A673 (cell line): Measurements from ENCODE around the gene NGDN. TPM values are rescaled to one million over a fixed set of nuclear protein-coding genes. Genes with fewer than 3 reads are reported as not detected.
A peak's percentile ranks its signal among the peaks of the same experiment; 100 is the strongest.

Experiments used
- BruUV-seq: library from RNA; stranded (reverse); fragments of 400-500 nt; replicated peaks from 2 replicates; lab custom pipeline; 2021; lab: Mats Ljungman, UMichigan
- CTCF ChIA-PET: fragments of 300-600 bp; sonication (Branson Sonifier 250); formaldehyde crosslinking; loops from one replicate; lab custom pipeline; 2022; ENCODE audit warnings: antibody characterized with exemption; lab: Charles Lee
- POLR2A ChIA-PET: fragments of 300-600 bp; sonication (Branson Sonifier 250); formaldehyde crosslinking; loops from one replicate; lab custom pipeline; 2022; ENCODE audit warnings: antibody characterized with exemption; ENCODE audit not compliant: low non-redundant PET; lab: Charles Lee
- DNase-seq: peaks from one replicate; pipeline ENCODE4 v3.0.0-alpha.2; 2015; ENCODE audit warnings: low spot score
- H3K27ac ChIP-seq: fragments of 200-600 bp; sonication (generic); 2 replicates; pipeline ENCODE4 v1.5.1; 2016; ENCODE audit warnings: mixed run types, low read depth, mild to moderate bottlenecking, mixed read lengths, antibody characterized with exemption, low read length; ENCODE audit not compliant: poor library complexity, severe bottlenecking
- H3K27me3 ChIP-seq: fragments of 200-600 bp; sonication (generic); replicated peaks from 2 replicates; pipeline ENCODE4 v1.6.1; 2017; ENCODE audit warnings: mixed run types, low read depth, mild to moderate bottlenecking, mixed read lengths, antibody characterized with exemption, low read length; ENCODE audit not compliant: insufficient read depth, poor library complexity
- H3K36me3 ChIP-seq: fragments of 200-600 bp; sonication (generic); 2 replicates; pipeline ENCODE4 v1.6.1; 2016; ENCODE audit warnings: mixed run types, mild to moderate bottlenecking, mixed read lengths, antibody characterized with exemption, low read length; ENCODE audit not compliant: insufficient read depth, poor library complexity, severe bottlenecking
- H3K4me1 ChIP-seq: fragments of 200-600 bp; sonication (generic); 2 replicates; pipeline ENCODE4 v1.6.1; 2017; ENCODE audit warnings: mixed run types, mild to moderate bottlenecking, mixed read lengths, antibody characterized with exemption, low read length; ENCODE audit not compliant: insufficient read depth, poor library complexity, severe bottlenecking
- H3K4me3 ChIP-seq: fragments of 200-600 bp; sonication (generic); 2 replicates; pipeline ENCODE4 v1.5.1; 2016; ENCODE audit warnings: low read depth, mixed run types, mild to moderate bottlenecking, mixed read lengths, low read length; ENCODE audit not compliant: poor library complexity, severe bottlenecking
- H3K9me3 ChIP-seq: fragments of 200-600 bp; sonication (generic); 2 replicates; pipeline ENCODE4 v1.6.1; 2016; ENCODE audit warnings: mixed run types, low read depth, mild to moderate bottlenecking, mixed read lengths, antibody characterized with exemption, low read length; ENCODE audit not compliant: poor library complexity, severe bottlenecking
- EZH2 ChIP-seq: fragments of 200-600 bp; sonication (generic); IDR thresholded peaks from 2 replicates; pipeline ENCODE4 v1.6.1; 2017; ENCODE audit warnings: borderline replicate concordance, low read depth, mild to moderate bottlenecking, mixed read lengths, antibody characterized with exemption, low read length; ENCODE audit not compliant: poor library complexity, severe bottlenecking
- intact Hi-C: fragments of 100-400 bp; cut with micrococcal nuclease; formaldehyde crosslinking; loops from one replicate; pipeline ENCODE4 v1.10.0; 2022; ENCODE audit not compliant: unreplicated experiment
- total RNA-seq: library from RNA; stranded (reverse); gene quantifications from 2 replicates; pipeline ENCODE4 v1.2.3, GENCODE V29; 2021
- TF ChIP-seq, protein P1 (sequence below): fragments of 300-800, 200-600 bp; sonication (generic); conservative IDR thresholded peaks from 2 replicates; pipeline ENCODE4 v1.5.1; 2017; ENCODE audit warnings: low read depth, mild to moderate bottlenecking, antibody characterized with exemption, low read length, moderate library complexity, mixed read lengths

The NGDN gene
- total RNA-seq, 1 experiment from 2014 or later: 71.2 TPM

DNA sequence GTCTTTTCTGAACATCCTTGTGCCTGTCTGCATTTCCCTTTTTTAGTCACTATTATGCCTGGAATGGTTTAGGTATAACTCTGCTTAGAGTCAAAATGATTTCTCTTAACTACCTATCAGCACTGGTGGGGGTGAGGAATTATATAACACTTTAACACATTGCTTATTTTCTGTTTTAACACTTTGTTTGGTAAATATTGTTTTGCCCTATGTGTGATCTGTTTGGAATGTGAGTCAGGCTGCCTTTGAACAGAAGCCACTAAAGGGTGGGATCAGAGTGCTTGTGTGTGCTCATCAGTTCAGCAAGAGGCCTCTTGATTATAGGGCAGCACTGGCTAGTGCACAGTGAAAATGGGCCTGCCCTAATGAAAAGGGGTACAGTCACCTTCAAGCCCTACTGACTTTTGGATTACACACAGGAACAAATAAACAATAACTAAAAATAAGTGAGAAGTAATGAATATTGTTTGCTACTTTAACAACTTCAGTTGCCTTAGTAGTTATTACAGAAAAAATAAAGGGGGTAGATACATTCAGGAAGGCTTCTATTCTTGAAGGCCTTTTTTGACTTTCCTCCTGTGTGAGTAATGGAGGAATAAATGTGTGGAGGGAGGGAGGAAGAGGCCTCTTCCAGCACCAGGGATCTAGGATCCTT, 23.2 kb downstream of the NGDN start:
- Histone ChIP-seq H3K27ac (no peak overlapping the region), H3K4me1 (no peaks in the 10 kb centered on the region), H3K36me3 (no peaks in the 10 kb centered on the region), H3K4me3 (no peak overlapping the region), H3K9me3 (no peaks in the 10 kb centered on the region), H3K27me3 (no peaks in the 10 kb centered on the region)
- no peak for DNase-seq
- TF ChIP-seq EZH2: no peak
- TF ChIP-seq, protein P1, sequence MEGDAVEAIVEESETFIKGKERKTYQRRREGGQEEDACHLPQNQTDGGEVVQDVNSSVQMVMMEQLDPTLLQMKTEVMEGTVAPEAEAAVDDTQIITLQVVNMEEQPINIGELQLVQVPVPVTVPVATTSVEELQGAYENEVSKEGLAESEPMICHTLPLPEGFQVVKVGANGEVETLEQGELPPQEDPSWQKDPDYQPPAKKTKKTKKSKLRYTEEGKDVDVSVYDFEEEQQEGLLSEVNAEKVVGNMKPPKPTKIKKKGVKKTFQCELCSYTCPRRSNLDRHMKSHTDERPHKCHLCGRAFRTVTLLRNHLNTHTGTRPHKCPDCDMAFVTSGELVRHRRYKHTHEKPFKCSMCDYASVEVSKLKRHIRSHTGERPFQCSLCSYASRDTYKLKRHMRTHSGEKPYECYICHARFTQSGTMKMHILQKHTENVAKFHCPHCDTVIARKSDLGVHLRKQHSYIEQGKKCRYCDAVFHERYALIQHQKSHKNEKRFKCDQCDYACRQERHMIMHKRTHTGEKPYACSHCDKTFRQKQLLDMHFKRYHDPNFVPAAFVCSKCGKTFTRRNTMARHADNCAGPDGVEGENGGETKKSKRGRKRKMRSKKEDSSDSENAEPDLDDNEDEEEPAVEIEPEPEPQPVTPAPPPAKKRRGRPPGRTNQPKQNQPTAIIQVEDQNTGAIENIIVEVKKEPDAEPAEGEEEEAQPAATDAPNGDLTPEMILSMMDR: no peak
- intact Hi-C loops: no loop called here
- CTCF ChIA-PET: no interaction called here
- POLR2A ChIA-PET: no interaction called here
- BruUV-seq: no TSS peak

DNA sequence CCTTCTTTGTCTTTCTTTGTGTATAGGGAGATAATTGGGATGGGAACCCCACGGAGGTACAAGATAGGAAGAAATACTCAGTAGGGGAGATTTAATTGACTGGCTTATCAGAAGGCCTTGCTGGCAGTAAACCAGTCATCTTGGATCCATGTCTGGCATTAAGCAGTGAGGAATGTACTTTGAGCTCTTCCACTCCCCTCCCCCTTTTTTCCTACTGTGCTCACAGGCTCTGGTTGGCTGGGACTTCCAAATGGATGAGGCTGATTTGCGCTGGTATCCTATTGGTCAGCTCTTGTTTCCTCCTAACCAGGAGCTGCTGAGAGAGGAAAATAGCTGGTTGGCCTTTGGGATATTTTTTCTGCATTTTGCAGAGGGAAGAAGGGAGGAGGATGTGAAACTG, 24.7 kb downstream of the NGDN start:
- no peaks in the 10 kb centered on the region for H3K9me3 ChIP-seq
- no TSS peak for BruUV-seq
- H3K27ac ChIP-seq: no peak overlapping the region
- no peak overlapping the region for H3K4me3 ChIP-seq
- H3K27me3 ChIP-seq: no peaks in the 10 kb centered on the region
- TF ChIP-seq, protein P1: no peak
- no peak for TF ChIP-seq EZH2
- H3K36me3 ChIP-seq: no peaks in the 10 kb centered on the region
- intact Hi-C loops: no loop called here
- CTCF ChIA-PET: interaction anchor here (0.6 kb wide), 1 partner anchor 15 kb away, joined by 3 read pairs; no protein-coding TSS in a partner anchor
- POLR2A ChIA-PET: no interaction called here
- DNase-seq: peak; percentile 69
- no peaks in the 10 kb centered on the region for H3K4me1 ChIP-seq

DNA sequence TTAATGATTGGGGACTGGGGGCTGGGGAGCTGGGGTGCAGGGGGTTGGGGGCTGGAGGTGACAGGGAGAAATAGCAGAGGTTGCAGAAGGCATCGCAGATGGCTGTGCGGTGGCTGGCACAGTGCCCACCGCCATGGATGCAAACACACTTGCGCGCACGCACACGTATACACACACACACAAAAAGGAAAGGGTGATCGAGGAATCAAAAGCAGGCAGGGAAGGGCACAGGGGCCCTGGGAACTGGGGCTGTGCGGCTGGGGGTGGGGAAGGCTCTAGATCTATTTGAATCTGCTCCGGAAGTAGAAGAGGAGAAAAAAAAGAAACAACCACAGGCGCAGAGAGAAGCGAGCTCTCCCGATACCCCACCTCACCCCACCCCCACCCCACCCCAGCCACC, 42.7 kb downstream of the NGDN start:
- Histone ChIP-seq H3K4me1 (peaks cover 5% of the 10 kb centered on the region), H3K9me3 (no peaks in the 10 kb centered on the region), H3K4me3 (peak overlapping the region; percentile 27), H3K27ac (no peak overlapping the region), H3K27me3 (no peaks in the 10 kb centered on the region), H3K36me3 (no peaks in the 10 kb centered on the region)
- no TSS peak for BruUV-seq
- CTCF ChIA-PET: no interaction called here
- TF ChIP-seq, protein P1: no peak
- TF ChIP-seq EZH2: no peak
- intact Hi-C loops: no loop called here
- peak; percentile 22 for DNase-seq
- POLR2A ChIA-PET: no interaction called here
